Activated T-cell treated with anti-CD3 and anti-CD28 coated beads for 48 hours (primary cell): ENCODE data around the gene RAB15.

Source experiments
- DNase-seq: peaks from one replicate; pipeline ENCODE4 v3.0.0-alpha.2; 2020; ENCODE audit warnings: low read depth

Gene RAB15

DNA sequence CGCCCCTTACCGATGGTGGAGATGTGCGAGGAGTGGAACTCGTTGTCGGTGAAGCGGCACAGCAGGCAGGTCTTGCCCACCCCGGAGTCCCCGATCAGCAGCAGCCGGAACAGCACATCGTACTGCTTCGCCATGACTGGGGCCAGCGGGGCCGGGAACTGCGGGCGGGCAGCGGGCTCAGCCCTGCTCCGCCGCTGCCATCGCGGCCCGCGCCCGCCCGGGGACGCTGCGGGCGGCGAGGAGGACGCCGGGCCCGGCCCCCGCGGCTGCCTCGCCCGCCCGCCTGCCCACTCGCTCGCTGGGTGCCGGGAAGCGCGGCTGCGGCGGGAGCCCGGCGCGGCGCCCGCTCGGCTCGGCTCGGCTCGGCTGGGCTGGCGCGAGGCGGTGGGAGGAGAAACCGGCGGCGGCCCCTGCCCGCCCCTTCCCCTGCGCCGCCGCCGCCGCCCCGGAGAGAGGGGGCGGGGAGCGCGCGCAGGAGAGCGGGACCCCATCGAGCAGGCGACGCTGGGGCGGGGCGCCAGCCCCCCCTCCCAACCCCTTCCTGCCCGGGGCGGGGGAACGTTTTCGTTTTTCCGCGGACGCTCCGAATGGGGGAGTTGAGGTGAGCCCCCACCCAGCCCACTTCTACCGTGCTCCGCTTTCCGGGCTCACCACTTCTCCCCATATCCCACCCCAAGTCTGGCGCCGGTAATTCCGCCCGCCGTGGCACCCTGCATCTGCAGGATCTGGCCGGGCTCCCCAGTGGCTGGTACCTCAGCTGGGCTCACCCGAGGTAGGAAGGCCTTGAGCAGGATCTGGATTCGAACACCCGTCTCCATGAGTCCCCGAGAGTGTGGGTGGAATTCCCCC, at the start of gene RAB15:
RAB15 (minus strand) TSS at position 394 of the 849 bp plus-strand sequence; CDS start at position 134, 260 bp downstream.
- peak; percentile 34 for DNase-seq

DNA sequence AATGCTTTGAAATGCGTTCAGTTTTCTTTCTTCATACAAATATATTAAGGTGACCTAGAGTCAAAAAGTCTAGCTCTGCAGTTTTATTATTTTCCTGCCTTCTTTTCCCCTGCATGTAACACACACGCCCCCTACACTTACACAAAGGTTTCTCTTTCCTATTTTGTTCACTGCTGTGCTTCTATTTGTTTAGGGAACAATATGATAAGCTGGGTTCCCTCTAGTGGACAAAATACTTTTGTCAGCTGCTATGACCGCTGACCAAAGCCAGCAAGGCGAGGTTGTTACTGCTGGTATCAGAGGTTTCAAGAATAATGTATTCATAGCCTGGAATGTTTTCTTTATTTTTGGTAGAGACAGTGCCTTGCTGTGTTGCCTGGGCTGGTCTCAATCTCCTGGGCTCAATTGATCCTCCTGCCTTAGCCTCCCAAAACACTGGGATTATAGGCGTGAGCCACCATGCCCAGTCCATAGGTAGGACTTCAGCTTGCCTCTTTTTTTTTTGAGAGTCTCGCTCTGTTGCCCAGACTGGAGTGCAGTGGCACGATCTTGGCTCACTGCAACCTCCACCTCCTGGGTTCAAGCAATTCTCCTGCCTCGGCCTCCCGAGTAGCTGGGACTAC, 47.9 kb upstream of the RAB15 start:
- DNase-seq = no peak

DNA sequence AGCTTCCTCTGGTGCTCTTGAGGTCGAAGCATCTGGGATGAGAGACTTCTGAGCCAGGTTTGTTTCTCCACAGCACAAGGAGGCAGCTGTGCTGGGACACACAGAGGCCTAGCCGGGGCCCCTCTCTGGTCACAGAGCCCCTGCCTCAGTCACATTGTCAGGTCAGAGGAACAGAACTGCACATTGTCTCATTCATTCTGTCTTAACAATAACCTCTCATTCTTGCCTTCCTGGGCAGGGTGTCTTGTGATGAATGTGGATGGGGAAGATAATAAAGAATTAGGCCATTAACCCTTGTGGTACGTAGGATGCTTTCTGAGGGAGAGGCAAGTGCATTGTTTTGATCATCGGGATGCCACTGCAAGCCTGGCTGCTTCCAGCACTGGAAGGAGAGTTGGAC, 44.3 kb upstream of the RAB15 start:
- no peak for DNase-seq

DNA sequence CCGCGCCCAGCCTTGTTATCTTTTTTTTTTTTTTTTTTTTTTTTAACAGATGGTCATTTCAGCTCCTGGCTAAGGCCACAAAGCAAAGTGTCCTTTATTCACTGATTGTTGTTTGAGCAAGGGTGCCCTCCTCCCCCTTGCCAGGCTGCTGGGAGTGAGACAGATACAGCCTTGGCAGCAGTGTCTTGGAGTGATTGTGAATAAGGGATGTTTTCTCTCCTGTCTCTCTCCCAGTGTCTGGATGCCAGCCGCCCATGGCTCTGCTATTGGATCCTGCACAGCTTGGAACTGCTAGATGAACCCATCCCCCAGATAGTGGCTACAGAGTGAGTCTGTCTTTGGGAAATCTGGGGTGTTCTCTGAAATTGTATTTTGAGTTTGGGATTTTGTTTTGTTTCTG, 43.3 kb upstream of the RAB15 start:
- no peak for DNase-seq

DNA sequence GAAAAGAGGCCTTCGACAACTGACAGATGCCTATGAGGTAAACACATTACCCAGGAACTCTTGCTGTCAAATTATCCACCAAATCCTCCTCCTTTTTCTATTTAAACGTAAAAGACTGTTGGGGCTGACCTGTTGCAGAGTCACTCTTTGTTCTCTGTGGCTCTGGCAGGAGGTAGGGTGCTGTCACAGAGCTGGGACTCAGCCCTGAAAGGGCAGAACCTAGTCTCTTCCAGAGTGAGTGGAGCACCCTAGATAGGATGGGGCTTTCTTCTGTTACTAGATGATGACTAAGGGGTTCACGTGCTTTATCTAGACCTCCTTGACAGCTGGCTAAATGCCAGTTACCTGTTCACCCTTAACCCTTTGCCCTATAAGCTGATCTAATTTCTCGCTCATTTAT, 40.2 kb upstream of the RAB15 start:
- no peak for DNase-seq

DNA sequence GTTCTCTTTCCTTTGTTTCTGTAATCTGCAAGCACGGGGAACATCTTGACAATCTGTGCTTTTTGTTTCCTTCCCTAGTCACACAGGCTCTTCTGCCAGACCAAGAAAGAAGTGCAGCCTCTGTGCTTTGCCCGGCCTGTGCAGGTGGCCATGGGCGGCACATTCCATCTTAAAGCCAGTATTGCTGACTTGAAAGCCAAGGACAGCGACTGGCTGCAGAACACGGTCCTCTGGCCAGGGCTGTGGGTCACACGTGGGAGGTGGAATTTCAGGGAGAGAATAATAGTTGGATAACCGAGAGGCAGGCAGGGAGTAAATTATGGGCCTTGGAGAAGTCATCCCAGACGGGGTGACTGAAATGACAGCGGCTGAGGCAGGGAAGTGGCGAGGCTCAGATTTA, 39.4 kb upstream of the RAB15 start:
- DNase-seq = no peak

DNA sequence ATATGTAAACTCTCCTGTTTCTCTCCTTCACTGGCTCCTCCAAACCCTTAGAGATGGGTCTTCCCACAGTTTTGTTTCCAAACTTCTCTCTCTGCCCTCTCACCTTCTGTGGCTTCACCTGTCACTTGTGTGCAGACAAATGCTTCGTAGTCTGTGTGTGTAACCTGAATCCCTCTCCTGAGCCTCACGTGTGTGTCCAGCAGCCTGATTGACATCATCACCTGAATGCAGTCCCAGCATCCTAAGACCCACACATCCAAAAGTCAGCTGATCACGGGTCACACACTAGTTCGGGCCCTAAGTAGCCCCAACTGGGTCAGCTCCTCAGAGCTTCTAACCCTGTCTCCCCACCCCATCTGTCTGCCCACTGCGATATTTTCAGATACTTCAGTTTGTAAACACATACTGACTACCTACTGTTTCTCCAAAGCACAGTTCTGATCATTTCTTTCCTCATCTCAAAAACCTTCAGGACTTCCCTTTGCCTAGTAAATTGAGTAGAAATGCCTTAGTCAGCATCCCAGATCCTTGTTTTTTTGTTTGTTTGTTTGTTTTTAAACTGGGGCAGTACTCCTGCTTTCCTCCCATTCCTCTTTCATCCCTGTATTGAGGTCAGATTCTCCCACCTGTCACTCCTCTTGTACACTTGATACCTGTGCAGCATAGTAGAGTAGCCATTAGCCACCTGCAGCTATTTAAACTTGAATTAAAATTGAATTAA, 38.2 kb upstream of the RAB15 start:
- DNase-seq = no peak

DNA sequence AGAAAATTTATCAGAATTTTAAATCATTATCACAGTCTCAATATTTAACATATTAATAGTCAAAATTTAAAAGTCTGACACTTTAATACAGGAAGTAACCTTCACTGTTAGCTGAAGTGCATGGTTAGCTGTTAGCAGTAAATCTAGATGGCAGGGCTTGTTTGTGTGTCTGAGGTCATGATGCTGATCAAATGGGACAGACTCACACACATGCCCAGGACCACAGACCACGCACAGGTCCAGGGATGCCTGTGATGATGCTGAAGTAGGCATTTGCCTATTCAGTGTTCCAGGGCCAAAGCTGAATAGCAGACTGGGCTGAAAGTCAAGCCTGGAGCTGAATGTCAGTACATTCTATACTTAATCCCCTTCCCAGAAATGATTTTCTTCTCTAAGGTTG, 35.1 kb upstream of the RAB15 start:
- DNase-seq = no peak

DNA sequence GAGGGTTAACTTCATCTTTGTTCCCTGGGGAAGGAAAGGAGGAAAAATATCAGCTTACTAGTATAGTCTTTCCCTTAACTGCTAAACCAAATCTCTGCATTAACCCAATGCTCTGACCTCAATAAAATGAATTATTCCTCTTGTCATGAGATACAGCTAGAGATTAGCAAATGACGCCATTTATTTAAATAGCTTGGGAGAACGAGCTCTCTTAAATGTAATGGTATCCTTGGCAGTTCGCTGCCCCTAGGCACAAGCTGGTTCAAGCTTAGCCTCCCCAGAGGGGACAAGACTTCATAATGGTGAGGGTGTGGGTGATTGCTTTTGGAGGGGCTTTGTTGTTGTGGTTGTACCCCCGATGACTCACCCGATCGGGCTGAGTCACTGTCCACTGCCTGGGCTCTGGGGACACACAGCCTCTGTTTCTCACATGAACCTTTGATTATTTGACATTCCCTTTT, 34.2 kb upstream of the RAB15 start:
- DNase-seq = no peak

DNA sequence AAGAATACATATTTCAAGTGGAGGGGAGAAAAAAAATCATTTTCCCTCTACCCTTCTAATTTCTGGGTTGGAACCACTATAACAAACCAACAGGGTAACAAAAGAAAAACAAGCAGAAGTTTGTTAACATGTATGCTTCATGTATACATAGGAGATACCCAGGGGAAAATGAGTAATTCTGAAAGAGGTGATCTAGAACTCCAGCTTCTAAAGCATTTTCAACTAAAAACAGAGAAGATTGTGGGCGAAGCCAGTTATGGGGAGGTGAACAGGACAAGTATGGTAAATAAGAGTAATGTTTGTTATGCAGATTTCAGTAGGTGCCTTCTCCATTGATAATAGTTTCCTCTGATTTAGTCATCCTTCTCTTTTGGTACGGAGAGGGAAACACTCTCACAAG, 31.3 kb upstream of the RAB15 start:
- no peak for DNase-seq

DNA sequence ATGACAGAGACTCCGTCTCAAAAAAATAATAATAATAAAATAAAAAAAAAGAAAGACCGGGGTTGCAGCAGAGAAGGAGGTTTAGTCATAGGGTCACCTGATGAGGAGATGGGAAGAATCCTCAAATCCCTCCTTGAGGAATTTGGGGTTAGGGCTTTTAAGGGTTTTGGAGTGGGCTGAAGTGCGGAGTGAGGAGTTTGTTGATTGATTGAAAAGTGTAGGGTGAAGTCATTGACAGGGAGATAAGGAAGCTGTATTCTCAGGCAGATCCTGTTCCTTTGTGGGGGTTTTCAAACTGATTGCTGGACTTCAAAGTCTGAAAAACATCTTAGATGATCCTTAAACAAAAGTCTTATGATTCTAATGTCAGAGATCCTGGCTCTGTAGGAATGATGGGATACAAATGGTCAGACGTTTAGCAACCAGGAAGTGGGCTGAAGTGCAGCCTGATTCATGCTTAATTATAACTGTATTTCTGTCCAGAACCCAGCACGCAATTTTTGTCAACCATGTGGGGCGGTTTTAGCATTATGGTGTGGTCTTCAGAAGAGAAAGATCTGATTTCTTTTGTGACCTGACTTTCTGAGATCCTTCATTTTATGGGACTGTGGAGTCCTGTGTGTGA, 30.6 kb upstream of the RAB15 start:
- DNase-seq = no peak

DNA sequence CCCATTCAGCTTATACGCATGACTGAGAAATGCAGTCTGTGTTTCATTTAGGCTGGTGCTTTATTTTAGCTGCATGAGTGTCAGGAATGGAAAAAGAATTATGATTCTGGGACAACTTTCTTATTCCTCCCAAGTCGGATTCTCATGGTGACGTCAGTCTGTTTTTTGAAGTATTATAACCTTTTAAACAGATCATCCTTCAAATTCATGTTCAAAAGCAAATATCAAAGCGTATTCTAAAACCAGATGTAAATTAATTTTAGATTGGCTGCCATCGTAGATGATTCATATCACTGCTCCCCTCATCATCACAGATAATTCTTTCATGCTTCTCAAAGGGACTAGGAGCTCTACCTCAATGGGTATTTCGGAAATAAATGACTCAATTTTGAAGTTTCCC, 29.6 kb upstream of the RAB15 start:
- DNase-seq = no peak

DNA sequence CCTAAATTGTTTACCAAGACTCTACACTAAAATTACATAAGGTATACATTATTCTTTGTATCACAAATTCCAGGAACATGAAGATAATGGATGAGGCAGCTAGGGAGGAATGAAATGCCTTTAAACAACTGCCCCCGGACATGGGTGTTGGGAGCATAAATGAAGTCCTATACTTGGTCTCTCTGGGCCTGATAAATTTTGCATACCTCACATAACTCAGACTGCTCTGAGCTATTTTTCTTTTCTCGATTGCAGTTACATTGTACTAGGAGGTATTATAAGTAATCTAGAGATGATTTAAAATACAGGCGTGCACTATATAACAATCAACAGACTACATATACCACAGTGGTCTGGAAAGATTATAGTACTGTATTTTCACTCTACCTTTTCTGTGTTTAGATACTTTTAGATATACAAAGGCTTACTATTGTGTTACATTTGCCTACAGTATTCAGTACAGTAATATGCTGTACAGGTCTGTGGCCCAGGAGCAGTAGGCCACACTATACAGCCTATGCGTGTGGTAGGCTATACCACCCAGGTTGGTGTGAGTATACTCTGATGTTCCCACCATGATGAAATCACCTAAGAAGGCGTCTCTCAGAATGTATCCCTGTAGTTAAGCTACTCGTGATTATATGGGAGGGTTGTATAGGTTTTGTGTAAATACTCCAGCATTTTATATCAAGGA, 28.9 kb upstream of the RAB15 start:
- no peak for DNase-seq

DNA sequence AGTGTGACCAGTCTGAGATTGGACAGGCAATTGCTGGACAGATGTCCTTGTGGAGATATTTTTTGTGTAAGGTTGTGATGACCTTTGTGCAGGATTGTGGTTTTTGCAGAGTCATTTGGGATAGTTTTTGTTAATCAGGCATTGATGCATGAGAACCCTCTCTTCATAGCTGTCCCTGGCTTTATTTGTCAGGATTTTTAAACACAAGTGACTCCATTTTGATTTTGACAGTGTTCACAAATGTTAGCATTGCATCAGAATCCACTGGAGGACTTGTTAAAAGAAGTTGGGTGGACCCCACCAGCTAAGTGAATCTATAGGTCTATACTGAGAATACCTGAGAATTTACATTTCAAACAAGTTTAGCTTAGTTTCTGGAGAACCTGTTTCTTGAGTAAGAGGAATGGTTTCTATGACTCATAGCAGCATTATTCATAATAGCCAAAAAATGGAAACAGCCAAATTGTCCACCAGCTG, 26.4 kb upstream of the RAB15 start:
- DNase-seq = no peak

DNA sequence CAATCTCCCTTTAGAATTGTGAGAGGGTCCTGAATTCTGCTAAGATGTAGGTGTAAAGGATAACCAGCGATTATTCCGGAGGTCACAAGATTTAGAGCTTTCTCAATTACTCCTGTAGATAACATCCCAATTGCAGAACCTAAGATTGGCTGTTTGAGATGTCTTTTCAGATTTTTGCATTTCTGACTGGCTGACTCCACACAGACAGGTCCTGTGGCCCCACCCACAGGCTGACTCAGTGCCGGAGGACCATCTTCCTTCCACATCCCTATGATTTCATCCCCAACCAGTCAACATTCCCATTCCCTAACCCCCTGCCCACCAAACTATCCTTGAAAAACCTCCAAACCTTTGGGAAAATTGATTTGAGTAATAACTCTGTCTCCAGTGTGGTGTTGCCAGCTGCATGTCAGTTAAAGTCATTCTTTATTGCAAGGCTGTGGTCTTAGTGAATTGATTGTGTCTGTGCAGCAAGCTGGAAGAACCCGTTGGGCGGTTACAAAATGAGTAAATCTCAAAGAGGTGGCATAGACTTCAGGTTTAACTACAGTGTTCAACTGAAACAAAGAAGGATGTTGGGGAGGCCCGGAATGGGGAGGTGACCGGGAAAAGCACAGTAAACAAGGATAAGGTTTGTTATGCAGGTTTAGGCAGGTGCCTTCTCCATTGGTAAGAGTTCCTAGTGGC, 25.1 kb upstream of the RAB15 start:
- DNase-seq = no peak

DNA sequence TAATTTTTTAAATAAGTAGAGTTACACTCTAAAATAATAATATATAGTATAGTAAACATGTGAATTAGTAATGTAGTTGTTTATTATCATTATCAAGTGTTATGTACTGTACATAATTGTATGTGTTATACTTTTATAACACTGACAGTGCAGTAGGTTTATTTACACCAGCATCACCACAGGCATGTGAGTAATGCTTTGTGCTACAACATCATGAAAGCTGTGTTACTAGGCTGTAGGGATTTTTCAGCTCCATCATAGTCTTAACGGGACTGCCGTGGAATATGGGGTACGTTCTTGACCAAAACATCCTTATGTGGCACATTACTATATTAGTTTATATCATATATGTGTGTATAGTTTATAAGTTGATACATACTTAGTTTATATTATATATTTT, 23.2 kb upstream of the RAB15 start:
- DNase-seq = no peak

DNA sequence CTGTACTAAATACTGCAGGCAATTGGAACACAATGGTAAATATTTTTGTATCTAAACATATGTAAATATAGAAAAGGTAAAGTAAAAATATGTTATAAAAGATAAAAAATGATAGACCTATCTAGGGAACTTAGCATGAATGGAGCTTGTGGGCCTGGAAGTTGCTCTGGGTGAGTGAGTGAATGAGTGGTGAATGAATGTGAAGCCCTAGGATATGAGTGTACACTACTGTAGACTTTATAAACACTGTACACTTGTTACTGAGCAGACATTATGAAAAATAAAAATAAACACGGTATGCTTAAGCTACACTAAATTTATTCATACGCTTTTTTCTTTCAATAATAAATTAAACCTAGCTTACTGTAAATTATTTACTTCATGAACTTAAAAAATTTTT, 22.4 kb upstream of the RAB15 start:
- DNase-seq = no peak

DNA sequence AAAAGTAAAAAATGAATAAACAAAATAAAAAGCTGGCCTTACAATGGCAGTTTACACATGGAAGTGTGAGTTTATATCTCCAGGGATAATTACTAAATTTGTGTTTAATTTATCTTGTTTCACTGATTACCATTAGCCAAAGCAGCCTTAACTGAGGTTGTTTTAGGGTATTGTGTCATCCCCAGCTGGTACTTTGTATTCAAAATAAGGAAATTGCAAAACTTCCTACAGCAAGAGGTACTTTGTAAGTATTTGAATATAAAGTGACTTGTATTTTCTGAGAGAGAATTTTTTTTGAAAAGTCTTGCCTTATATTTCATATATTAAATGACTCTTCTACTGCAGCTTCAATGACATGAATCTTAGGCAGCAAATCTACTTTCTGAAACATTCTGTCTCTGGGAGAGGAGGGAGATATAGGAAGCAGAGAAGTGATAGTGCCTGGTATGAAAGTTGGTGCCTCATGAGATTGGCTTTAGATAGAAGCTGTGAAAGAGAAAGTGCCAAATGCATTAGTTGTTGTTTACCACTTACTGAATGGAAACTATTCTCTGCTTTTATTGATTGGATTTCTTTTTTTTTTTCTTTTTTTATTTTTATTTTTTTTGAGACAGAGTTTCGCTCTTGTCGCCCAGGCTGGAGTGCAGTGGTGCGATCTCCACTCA, 21.3 kb upstream of the RAB15 start:
- DNase-seq = no peak

DNA sequence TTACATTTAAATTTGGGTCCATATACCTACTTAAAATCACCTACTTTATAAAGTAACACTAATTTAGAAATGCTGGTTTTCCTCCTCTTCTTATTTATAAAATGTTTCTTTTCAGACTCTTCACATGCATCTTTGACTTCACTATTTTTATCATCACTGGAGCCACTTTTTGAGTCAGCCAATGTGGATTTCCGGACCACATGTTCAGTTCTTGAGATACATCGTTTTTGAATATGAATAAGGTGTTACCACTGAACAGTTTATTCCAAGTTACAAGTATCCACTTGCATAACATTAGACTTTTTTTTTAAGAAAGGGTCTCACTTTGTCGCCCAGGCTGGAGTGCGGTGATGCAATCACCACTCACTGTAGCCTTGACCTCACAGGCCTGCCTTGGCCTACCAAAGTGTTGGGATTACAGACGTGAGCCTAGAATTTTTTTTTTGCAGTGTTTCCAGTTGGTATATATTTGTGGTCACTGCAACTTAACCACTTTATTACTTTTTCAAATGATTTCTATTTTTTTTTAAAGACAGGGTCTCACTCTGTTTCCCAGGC, 20.3 kb upstream of the RAB15 start:
- no peak for DNase-seq

DNA sequence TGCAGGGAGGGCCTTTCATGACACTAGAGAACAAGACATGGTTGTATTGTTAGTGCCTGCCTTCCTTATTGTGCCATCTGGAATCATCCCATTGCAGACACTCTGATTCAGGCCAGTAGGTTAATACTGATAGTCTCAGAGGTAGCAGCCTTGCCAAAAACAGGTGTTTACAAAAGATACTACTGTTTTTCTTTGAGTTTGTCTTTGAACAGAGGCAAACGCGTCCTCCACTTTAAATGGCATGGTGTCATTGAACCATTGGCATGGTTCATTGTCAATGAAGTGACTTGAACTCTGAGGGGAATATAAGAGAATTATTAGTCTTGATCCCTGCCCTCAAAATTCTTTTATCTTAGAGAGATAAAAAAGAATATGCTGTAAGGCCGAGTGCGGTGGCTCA, 18.8 kb upstream of the RAB15 start:
- DNase-seq = no peak
